A673 (cell line): ENCODE data around the gene ZNF136. TPM values are rescaled to one million over a fixed set of nuclear protein-coding genes. Genes with fewer than 3 reads are reported as not detected.

Experiments
- BruUV-seq: library from RNA; stranded (reverse); fragments of 400-500 nt; replicated peaks from 2 replicates; lab custom pipeline; 2021; lab: Mats Ljungman, UMichigan
- CTCF ChIA-PET: fragments of 300-600 bp; sonication (Branson Sonifier 250); formaldehyde crosslinking; loops from one replicate; lab custom pipeline; 2022; ENCODE audit warnings: antibody characterized with exemption; lab: Charles Lee
- POLR2A ChIA-PET: fragments of 300-600 bp; sonication (Branson Sonifier 250); formaldehyde crosslinking; loops from one replicate; lab custom pipeline; 2022; ENCODE audit warnings: antibody characterized with exemption; ENCODE audit not compliant: low non-redundant PET; lab: Charles Lee
- DNase-seq: peaks from one replicate; pipeline ENCODE4 v3.0.0-alpha.2; 2015; ENCODE audit warnings: low spot score
- H3K27ac ChIP-seq: fragments of 200-600 bp; sonication (generic); 2 replicates; pipeline ENCODE4 v1.5.1; 2016; ENCODE audit warnings: mixed run types, low read depth, mild to moderate bottlenecking, mixed read lengths, antibody characterized with exemption, low read length; ENCODE audit not compliant: poor library complexity, severe bottlenecking
- H3K27me3 ChIP-seq: fragments of 200-600 bp; sonication (generic); replicated peaks from 2 replicates; pipeline ENCODE4 v1.6.1; 2017; ENCODE audit warnings: mixed run types, low read depth, mild to moderate bottlenecking, mixed read lengths, antibody characterized with exemption, low read length; ENCODE audit not compliant: insufficient read depth, poor library complexity
- H3K36me3 ChIP-seq: fragments of 200-600 bp; sonication (generic); 2 replicates; pipeline ENCODE4 v1.6.1; 2016; ENCODE audit warnings: mixed run types, mild to moderate bottlenecking, mixed read lengths, antibody characterized with exemption, low read length; ENCODE audit not compliant: insufficient read depth, poor library complexity, severe bottlenecking
- H3K4me1 ChIP-seq: fragments of 200-600 bp; sonication (generic); 2 replicates; pipeline ENCODE4 v1.6.1; 2017; ENCODE audit warnings: mixed run types, mild to moderate bottlenecking, mixed read lengths, antibody characterized with exemption, low read length; ENCODE audit not compliant: insufficient read depth, poor library complexity, severe bottlenecking
- H3K4me3 ChIP-seq: fragments of 200-600 bp; sonication (generic); 2 replicates; pipeline ENCODE4 v1.5.1; 2016; ENCODE audit warnings: low read depth, mixed run types, mild to moderate bottlenecking, mixed read lengths, low read length; ENCODE audit not compliant: poor library complexity, severe bottlenecking
- H3K9me3 ChIP-seq: fragments of 200-600 bp; sonication (generic); 2 replicates; pipeline ENCODE4 v1.6.1; 2016; ENCODE audit warnings: mixed run types, low read depth, mild to moderate bottlenecking, mixed read lengths, antibody characterized with exemption, low read length; ENCODE audit not compliant: poor library complexity, severe bottlenecking
- EZH2 ChIP-seq: fragments of 200-600 bp; sonication (generic); IDR thresholded peaks from 2 replicates; pipeline ENCODE4 v1.6.1; 2017; ENCODE audit warnings: borderline replicate concordance, low read depth, mild to moderate bottlenecking, mixed read lengths, antibody characterized with exemption, low read length; ENCODE audit not compliant: poor library complexity, severe bottlenecking
- intact Hi-C: fragments of 100-400 bp; cut with micrococcal nuclease; formaldehyde crosslinking; loops from one replicate; pipeline ENCODE4 v1.10.0; 2022; ENCODE audit not compliant: unreplicated experiment
- total RNA-seq: library from RNA; stranded (reverse); gene quantifications from 2 replicates; pipeline ENCODE4 v1.2.3, GENCODE V29; 2021
- TF ChIP-seq, protein P1 (sequence below): fragments of 300-800, 200-600 bp; sonication (generic); conservative IDR thresholded peaks from 2 replicates; pipeline ENCODE4 v1.5.1; 2017; ENCODE audit warnings: low read depth, mild to moderate bottlenecking, antibody characterized with exemption, low read length, moderate library complexity, mixed read lengths

ZNF136 gene
- total RNA-seq, 1 experiment from 2014 or later = 12.2 TPM

DNA sequence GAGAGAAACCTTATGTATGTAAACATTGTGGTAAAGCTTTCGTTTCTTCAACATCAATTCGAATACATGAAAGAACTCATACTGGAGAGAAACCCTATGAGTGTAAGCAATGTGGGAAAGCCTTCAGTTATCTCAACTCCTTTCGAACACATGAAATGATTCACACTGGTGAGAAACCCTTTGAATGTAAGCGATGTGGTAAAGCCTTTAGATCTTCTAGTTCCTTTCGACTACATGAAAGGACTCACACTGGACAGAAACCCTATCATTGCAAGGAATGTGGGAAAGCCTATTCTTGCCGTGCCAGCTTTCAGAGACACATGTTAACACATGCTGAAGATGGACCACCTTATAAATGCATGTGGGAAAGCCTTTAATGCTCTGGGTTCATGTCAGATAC is 24.7 kb downstream of the ZNF136 start:
- Histone ChIP-seq H3K4me1 (no peaks in the 10 kb centered on the region), H3K36me3 (peaks cover 43% of the 10 kb centered on the region), H3K9me3 (peaks cover 78% of the 10 kb centered on the region), H3K4me3 (no peak overlapping the region), H3K27me3 (no peaks in the 10 kb centered on the region), H3K27ac (no peak overlapping the region)
- intact Hi-C loops = no loop called here
- DNase-seq = no peak
- no TSS peak for BruUV-seq
- TF ChIP-seq EZH2 = no peak
- TF ChIP-seq, protein P1, sequence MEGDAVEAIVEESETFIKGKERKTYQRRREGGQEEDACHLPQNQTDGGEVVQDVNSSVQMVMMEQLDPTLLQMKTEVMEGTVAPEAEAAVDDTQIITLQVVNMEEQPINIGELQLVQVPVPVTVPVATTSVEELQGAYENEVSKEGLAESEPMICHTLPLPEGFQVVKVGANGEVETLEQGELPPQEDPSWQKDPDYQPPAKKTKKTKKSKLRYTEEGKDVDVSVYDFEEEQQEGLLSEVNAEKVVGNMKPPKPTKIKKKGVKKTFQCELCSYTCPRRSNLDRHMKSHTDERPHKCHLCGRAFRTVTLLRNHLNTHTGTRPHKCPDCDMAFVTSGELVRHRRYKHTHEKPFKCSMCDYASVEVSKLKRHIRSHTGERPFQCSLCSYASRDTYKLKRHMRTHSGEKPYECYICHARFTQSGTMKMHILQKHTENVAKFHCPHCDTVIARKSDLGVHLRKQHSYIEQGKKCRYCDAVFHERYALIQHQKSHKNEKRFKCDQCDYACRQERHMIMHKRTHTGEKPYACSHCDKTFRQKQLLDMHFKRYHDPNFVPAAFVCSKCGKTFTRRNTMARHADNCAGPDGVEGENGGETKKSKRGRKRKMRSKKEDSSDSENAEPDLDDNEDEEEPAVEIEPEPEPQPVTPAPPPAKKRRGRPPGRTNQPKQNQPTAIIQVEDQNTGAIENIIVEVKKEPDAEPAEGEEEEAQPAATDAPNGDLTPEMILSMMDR = no peak
- POLR2A ChIA-PET = no interaction called here
- CTCF ChIA-PET = no interaction called here

DNA sequence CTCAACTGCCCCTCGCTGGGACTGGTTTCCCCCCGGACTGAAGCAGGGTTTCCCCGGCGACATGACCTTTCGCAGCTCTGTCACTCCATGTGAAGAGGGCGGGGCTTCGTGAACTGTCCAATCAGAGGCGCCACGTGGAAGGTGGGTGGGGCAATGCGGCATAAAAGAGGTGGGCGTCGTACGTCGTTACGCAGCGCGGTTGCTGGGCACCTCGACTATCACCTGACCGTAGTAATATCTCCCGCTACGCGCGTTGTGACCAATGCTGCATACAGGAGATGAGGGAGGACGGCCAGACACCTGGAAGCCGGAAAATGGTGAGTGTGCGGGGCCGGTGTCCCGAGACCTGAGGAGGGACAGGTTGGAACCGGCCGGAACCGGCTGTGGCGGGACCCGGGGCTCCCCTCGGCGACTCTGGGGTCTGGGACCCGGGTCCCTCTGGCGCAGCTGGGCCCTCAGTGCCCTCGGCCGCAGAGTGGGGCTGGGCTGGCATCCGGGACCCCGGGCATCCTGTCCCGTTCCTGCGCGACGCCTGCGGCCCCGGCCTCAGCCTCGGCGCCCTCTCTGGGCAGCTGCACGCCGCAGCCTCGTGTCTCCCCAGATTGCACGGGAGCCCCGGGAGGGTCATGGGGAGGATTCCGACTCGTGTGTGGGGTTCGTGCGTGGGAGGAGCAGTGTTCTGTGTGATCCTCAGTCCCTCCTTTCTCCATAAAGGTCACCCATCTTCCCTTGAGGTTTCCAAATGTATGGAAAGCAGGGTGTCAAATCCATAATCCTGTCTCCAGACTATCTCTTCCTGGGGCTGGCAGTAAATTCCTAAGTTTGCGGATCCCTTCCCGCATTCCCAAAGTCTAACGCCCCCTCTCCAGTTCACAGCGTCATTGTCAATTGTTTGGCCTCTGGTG is 32.2 kb downstream of the ZNF136 start:
- no TSS peak for BruUV-seq
- POLR2A ChIA-PET = interaction anchor here (0.6 kb wide), 1 partner anchor 31 kb away, joined by 3 read pairs; no protein-coding TSS in a partner anchor
- TF ChIP-seq EZH2 = no peak

DNA sequence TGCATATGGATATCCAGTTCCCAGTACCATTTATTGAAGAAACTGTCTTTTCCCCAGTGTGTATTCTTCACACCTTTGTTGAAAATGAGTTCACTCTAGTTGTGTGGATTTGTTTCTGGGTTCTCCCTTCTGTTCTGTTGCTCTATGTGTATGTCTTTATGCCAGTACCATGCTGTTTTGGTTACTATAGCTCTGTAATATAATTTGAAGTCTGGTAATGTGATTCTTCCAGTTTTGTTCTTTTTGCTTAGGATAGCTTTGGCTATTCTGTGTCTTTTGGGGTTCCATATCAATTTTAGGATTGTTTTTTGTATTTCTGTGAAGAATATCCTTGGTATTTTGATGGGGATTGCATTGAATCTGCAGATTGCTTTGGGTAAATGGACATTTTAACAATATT is 35.2 kb downstream of the ZNF136 start:
- TF ChIP-seq EZH2 = no peak
- TF ChIP-seq, protein P1 = no peak
- Histone ChIP-seq H3K27ac (no peak overlapping the region), H3K4me3 (no peak overlapping the region), H3K4me1 (no peaks in the 10 kb centered on the region), H3K36me3 (no peaks in the 10 kb centered on the region), H3K27me3 (no peaks in the 10 kb centered on the region), H3K9me3 (peaks cover 9% of the 10 kb centered on the region)
- BruUV-seq = no TSS peak
- ChIA-PET POLR2A (no interaction called here), CTCF (no interaction called here)
- DNase-seq = no peak
- intact Hi-C loops = no loop called here

More for the DNA sequence above, 32.2 kb downstream of the ZNF136 start:
- Histone ChIP-seq H3K9me3 (peaks cover 22% of the 10 kb centered on the region), H3K27ac (no peak overlapping the region), H3K4me1 (no peaks in the 10 kb centered on the region), H3K27me3 (no peaks in the 10 kb centered on the region), H3K36me3 (peaks cover 7% of the 10 kb centered on the region), H3K4me3 (peak overlapping the region; percentile 25)
- intact Hi-C loops = no loop called here
- DNase-seq = peak; percentile 44
- CTCF ChIA-PET = no interaction called here
